ENCODE data around the gene LENEP.

- TF ChIP-seq EZH2phosphoT487 (IDR thresholded peaks at IDR 0.05; ENCODE audit: insufficient read depth, low read depth) = no peak
- TF ChIP-seq EZH2 (IDR thresholded peaks at IDR 0.05; ENCODE audit: insufficient read depth, poor library complexity, severe bottlenecking) = no peak
These were observed 22.3 kb downstream of the LENEP start for GRCh38 chr1:155015527-155016230.

All from GM23248 (cell line).